Neuron (in vitro differentiated cells): ENCODE data around the gene ZNF611.
"Not testable (repeated sequence)": the region's sequence is repeated elsewhere in the genome, so short reads cannot be mapped to it uniquely, and the experiment has no call there.

Experiments used
- H2AFZ ChIP-seq: one replicate; pipeline ENCODE4 v1.6.1; 2013; ENCODE audit warnings: low read depth, mild to moderate bottlenecking, inconsistent platforms, low read length, moderate library complexity
- H3K27me3 ChIP-seq: one replicate; pipeline ENCODE4 v1.6.1; 2013; ENCODE audit warnings: low read length; ENCODE audit not compliant: insufficient read depth
- H3K36me3 ChIP-seq: one replicate; pipeline ENCODE4 v1.6.1; 2013; ENCODE audit warnings: low read length; ENCODE audit not compliant: insufficient read depth
- H3K4me1 ChIP-seq: one replicate; pipeline ENCODE4 v1.6.1; 2013; ENCODE audit warnings: low read length; ENCODE audit not compliant: insufficient read depth
- H3K4me3 ChIP-seq: 2 replicates; pipeline ENCODE4 v1.5.1; 2013; ENCODE audit warnings: mild to moderate bottlenecking, low read length, moderate library complexity
- H3K9me3 ChIP-seq: one replicate; pipeline ENCODE4 v1.6.1; 2013; ENCODE audit warnings: low read length

The ZNF611 gene

GRCh38 chr19:52710538-52710937 is 24.3 kb downstream of the ZNF611 start:
- H3K27me3 ChIP-seq: no peaks in the 10 kb centered on the region
- peaks cover 28% of the 10 kb centered on the region for H3K9me3 ChIP-seq
- no peak overlapping the region for H3K4me3 ChIP-seq
- H3K4me1 ChIP-seq: no peaks in the 10 kb centered on the region
- peaks cover 68% of the 10 kb centered on the region for H3K36me3 ChIP-seq
- no peak overlapping the region for H2AFZ ChIP-seq

DNA sequence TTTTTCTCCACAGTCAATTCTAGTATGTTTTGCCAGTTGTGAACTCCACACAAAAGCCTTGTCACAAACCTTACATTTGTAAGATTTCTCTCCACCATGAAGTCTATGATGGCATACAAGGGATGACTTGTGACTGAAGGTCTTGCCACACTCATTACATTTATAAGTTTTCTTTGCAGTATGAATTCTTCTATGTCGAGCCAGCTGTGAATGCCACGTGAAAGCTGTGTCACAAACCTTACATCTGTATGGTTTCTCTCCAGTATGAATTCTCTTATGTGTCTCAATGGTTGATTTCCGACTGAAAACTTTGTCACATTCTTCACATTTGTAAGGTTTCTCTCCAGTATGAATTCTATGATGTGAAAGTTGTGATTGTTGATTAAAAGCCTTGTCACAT is 29.2 kb downstream of the ZNF611 start:
- not testable (repeated sequence) for H3K4me3 ChIP-seq, H3K4me1 ChIP-seq, H3K27me3 ChIP-seq, H2AFZ ChIP-seq
- Histone ChIP-seq H3K36me3 (peaks cover 49% of the 10 kb centered on the region), H3K9me3 (peaks cover 39% of the 10 kb centered on the region)

- H3K36me3 ChIP-seq: peaks cover 38% of the 10 kb centered on the region
- H3K4me3 ChIP-seq: no peak overlapping the region
These were observed 30.9 kb downstream of the ZNF611 start for GRCh38 chr19:52703917-52704316.

DNA sequence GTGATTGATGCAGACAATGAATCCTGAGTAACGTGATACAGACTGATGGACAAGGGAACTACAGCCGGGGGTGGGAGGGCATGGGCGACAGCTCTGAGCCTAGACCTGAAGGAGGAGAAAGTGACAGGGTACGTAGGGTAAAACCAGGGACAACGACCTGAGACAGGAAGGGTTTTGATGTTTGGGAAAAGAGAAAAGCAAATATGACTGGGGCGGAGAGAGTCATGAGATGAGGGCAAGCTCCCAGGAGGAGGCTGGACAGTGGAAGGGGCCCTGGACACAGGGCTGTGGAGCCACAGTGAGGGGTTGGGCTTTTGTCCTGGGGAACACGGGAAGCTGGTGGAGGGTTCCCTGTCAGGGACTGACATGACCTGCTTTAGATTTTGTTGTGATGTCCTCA is 34.2 kb downstream of the ZNF611 start:
- Histone ChIP-seq H3K4me1 (no peaks in the 10 kb centered on the region), H3K4me3 (no peak overlapping the region), H3K36me3 (peaks cover 19% of the 10 kb centered on the region), H2AFZ (no peak overlapping the region), H3K9me3 (peaks cover 26% of the 10 kb centered on the region), H3K27me3 (no peaks in the 10 kb centered on the region)

More at GRCh38 chr19:52703917-52704316, 30.9 kb downstream of the ZNF611 start:
- peaks cover 38% of the 10 kb centered on the region for H3K9me3 ChIP-seq
- no peak overlapping the region for H2AFZ ChIP-seq
- no peaks in the 10 kb centered on the region for H3K27me3 ChIP-seq
- H3K4me1 ChIP-seq: no peaks in the 10 kb centered on the region

GRCh38 chr19:52699555-52699954 is 35.3 kb downstream of the ZNF611 start:
- not testable (repeated sequence) for H2AFZ ChIP-seq, H3K36me3 ChIP-seq, H3K4me1 ChIP-seq, H3K4me3 ChIP-seq, H3K27me3 ChIP-seq
- H3K9me3 ChIP-seq: peaks cover 16% of the 10 kb centered on the region

GRCh38 chr19:52695996-52696395 is 38.8 kb downstream of the ZNF611 start:
- Histone ChIP-seq H3K27me3 (no peaks in the 10 kb centered on the region), H3K9me3 (no peaks in the 10 kb centered on the region), H3K4me1 (peaks cover 2% of the 10 kb centered on the region), H2AFZ (no peak overlapping the region), H3K4me3 (no peak overlapping the region), H3K36me3 (no peaks in the 10 kb centered on the region)

GRCh38 chr19:52694921-52695320 is 39.9 kb downstream of the ZNF611 start:
- H3K4me1 ChIP-seq: peaks cover 7% of the 10 kb centered on the region
- no peaks in the 10 kb centered on the region for H3K27me3 ChIP-seq
- no peak overlapping the region for H2AFZ ChIP-seq
- no peak overlapping the region for H3K4me3 ChIP-seq
- no peaks in the 10 kb centered on the region for H3K36me3 ChIP-seq
- H3K9me3 ChIP-seq: no peaks in the 10 kb centered on the region

- not testable (repeated sequence) for H3K36me3 ChIP-seq, H3K9me3 ChIP-seq, H3K4me1 ChIP-seq, H2AFZ ChIP-seq, H3K27me3 ChIP-seq, H3K4me3 ChIP-seq
These were observed 40.6 kb downstream of the ZNF611 start for GRCh38 chr19:52694281-52694680.

DNA sequence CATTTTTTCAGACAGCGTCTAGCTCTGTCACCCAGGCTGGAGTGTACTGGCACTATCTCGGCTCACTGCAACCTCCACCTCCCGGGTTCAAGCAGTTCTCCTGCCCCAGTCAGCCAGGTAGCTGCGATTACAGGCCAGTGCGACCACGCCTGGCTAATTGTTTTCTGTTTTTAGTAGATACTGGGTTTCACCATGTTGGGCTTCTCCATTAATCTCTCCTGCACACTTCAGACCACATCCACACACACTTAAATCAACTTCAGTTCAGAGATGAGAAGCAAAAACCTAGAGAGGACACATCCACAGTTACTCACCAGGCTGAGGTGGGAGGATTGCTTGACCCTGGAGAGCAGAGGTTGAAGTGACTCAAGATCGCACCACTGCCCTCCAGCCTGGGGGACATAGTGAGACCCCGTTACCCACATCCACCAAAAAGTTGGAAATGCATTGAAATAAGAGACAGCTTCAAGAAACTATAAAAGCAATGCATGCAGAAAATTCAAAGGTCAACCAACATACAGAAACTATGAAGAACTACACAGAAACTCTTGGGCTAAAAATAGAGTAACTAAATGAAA is 42.3 kb downstream of the ZNF611 start:
- H3K4me1 ChIP-seq: peaks cover 7% of the 10 kb centered on the region
- no peak overlapping the region for H3K4me3 ChIP-seq
- no peaks in the 10 kb centered on the region for H3K27me3 ChIP-seq
- no peak overlapping the region for H2AFZ ChIP-seq
- no peaks in the 10 kb centered on the region for H3K9me3 ChIP-seq
- no peaks in the 10 kb centered on the region for H3K36me3 ChIP-seq

- Histone ChIP-seq H3K27me3 (no peaks in the 10 kb centered on the region), H2AFZ (no peak overlapping the region), H3K4me1 (peaks cover 7% of the 10 kb centered on the region), H3K4me3 (no peak overlapping the region), H3K36me3 (no peaks in the 10 kb centered on the region), H3K9me3 (no peaks in the 10 kb centered on the region)
These were observed 43.1 kb downstream of the ZNF611 start for GRCh38 chr19:52691737-52692136.

GRCh38 chr19:52691215-52691610 is 43.6 kb downstream of the ZNF611 start:
- no peaks in the 10 kb centered on the region for H3K27me3 ChIP-seq
- H3K4me3 ChIP-seq: peak overlapping the region; percentile 81
- peaks cover 7% of the 10 kb centered on the region for H3K4me1 ChIP-seq
- peaks cover 3% of the 10 kb centered on the region for H3K9me3 ChIP-seq
- H3K36me3 ChIP-seq: no peaks in the 10 kb centered on the region
- H2AFZ ChIP-seq: peak overlapping the region; percentile 94

- Histone ChIP-seq H2AFZ (peak overlapping the region; percentile 94), H3K4me1 (peaks cover 7% of the 10 kb centered on the region), H3K36me3 (peaks cover under 1% of the 10 kb centered on the region), H3K4me3 (peak overlapping the region; percentile 81), H3K9me3 (peaks cover 3% of the 10 kb centered on the region), H3K27me3 (no peaks in the 10 kb centered on the region)
These were observed 44.3 kb downstream of the ZNF611 start for GRCh38 chr19:52690369-52691214.

DNA sequence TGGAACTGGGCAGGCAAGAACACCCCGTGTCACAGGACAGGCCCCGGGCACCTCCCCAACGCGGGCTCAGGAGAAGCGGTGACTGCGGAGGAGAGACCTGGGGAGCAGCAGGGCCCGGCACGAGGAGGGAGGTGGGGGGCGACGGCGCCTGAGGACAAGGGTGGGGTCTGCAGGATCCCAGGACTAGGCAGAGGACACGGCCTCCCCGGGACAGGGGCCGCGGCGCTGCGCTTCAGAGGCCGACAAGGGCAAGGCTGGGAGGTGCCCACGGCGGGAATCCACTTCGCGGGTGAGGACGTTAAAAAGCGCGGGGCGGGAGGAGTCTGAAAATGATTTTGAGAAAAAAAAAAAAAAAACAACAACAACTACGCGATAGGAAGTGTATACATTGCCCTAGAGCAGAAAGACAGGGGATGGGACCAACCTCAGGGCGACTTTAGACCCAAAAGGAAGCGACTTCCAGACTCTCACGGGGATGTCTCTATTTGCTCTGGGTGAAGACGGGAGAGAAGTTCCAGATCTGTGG is 44.9 kb downstream of the ZNF611 start:
- peaks cover 7% of the 10 kb centered on the region for H3K4me1 ChIP-seq
- H3K36me3 ChIP-seq: peaks cover 8% of the 10 kb centered on the region
- no peaks in the 10 kb centered on the region for H3K27me3 ChIP-seq
- H2AFZ ChIP-seq: peak overlapping the region; percentile 94
- peaks cover 7% of the 10 kb centered on the region for H3K9me3 ChIP-seq
- peak overlapping the region; percentile 81 for H3K4me3 ChIP-seq
